Testis (tissue), 3 donors: ENCODE measurements around the gene MGAT5. TPM values are rescaled to one million over a fixed set of nuclear protein-coding genes. Genes with fewer than 3 reads are reported as not detected.
A peak's percentile ranks its signal among the peaks of the same experiment; 100 is the strongest.

Source experiments
- DNase-seq: peaks from one replicate; pipeline ENCODE4 v3.0.0-alpha.2; 2019
- H3K27ac ChIP-seq, 2 donors: fragments of 200-600 bp; sonication (generic); one replicate each; pipeline ENCODE4 v1.5.1; 2019
- H3K27me3 ChIP-seq: fragments of 200-600 bp; sonication (generic); one replicate; pipeline ENCODE4 v1.5.1; 2019
- H3K36me3 ChIP-seq: fragments of 200-600 bp; sonication (generic); one replicate; pipeline ENCODE4 v1.5.1; 2017; ENCODE audit warnings: low read depth; ENCODE audit errors: missing control alignments
- H3K4me1 ChIP-seq: fragments of 200-600 bp; sonication (generic); one replicate; pipeline ENCODE4 v1.5.1; 2019
- H3K4me3 ChIP-seq, 2 donors: fragments of 200-600 bp; sonication (generic); one replicate each; pipeline ENCODE4 v1.5.1; 2017 to 2019
- H3K9me3 ChIP-seq: fragments of 200-600 bp; sonication (generic); one replicate; pipeline ENCODE4 v1.5.1; 2017
- POLR2A ChIP-seq: fragments of 450-650 bp; IDR thresholded peaks from one replicate; pipeline ENCODE4 v1.6.1; 2017; ENCODE audit warnings: antibody characterized with exemption, mild to moderate bottlenecking, moderate library complexity
- WGBS, 2 donors: methylation state at CpG; one replicate each; pipeline ENCODE4 v1.1.5; 2018; 5-methylcytosine and 5-hydroxymethylcytosine counted together
- intact Hi-C: fragments of 100-400 bp; cut with DNase I; formaldehyde crosslinking; loops from one replicate; pipeline ENCODE4 v1.15.1; 2023; ENCODE audit warnings: low total_unique reads
- polyA plus RNA-seq: library from polyadenylated mRNA; stranded (reverse); fragments of 350-450 nt; fragmentation: Illumina TruSeq; extraction: RNeasy Lipid Tissue Mini Kit (QIAGEN cat#74804); gene quantifications from one replicate; pipeline ENCODE4 v1.2.3, GENCODE V29; 2014; ENCODE audit warnings: low read depth, low replicate concordance; ENCODE audit not compliant: insufficient read depth
- total RNA-seq, 2 donors: library from RNA; depleted of rRNA; stranded (reverse); fragments of >200 nt; gene quantifications; one replicate each; pipeline ENCODE4 v1.2.3, GENCODE V29; 2016
- TF ChIP-seq, protein P1 (sequence below), 3 experiments: fragments of 450-650 bp in 2 of 3; fragments of 200-600 bp in 1 of 3; sonication (generic) in 1 of 3; IDR thresholded peaks; one replicate each; pipeline ENCODE4 v1.5.1; 2016 to 2019; ENCODE audit warnings: antibody characterized with exemption in 3 of 3, mild to moderate bottlenecking in 2 of 3, moderate library complexity in 1 of 3

Gene MGAT5
- total and polyA plus RNA-seq, 3 donors from 2014 or later = 31.6 to 73.8 (median 64.5) TPM

DNA sequence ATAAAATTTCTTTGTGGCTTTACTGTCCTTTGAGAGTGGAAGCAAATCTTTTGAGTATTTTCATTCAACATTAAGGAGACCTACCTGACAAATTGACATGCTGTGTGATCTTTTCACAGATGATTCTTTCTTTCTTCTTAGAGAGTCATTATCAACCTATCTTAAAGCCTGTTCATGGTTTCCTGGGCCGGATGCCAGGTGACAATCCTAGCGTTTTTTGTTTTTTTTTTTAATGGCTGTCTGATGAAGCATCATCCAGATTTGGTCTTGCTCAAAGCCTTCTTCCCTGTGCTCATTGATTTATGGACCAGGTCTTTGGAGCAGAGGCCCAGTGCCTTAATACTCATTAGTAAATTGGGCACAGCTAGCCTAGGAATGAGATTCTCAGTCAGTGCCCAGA lies 9.8 kb upstream of the MGAT5 start:
- no peaks in the 10 kb centered on the region for H3K9me3 ChIP-seq
- H3K27me3 ChIP-seq = no peaks in the 10 kb centered on the region
- H3K4me3 ChIP-seq = no peak overlapping the region
- DNase-seq = no peak
- 49 to 64% methylated on average over 2 of the region's 2 CpGs for WGBS, 2 donors
- TF ChIP-seq, protein P1, sequence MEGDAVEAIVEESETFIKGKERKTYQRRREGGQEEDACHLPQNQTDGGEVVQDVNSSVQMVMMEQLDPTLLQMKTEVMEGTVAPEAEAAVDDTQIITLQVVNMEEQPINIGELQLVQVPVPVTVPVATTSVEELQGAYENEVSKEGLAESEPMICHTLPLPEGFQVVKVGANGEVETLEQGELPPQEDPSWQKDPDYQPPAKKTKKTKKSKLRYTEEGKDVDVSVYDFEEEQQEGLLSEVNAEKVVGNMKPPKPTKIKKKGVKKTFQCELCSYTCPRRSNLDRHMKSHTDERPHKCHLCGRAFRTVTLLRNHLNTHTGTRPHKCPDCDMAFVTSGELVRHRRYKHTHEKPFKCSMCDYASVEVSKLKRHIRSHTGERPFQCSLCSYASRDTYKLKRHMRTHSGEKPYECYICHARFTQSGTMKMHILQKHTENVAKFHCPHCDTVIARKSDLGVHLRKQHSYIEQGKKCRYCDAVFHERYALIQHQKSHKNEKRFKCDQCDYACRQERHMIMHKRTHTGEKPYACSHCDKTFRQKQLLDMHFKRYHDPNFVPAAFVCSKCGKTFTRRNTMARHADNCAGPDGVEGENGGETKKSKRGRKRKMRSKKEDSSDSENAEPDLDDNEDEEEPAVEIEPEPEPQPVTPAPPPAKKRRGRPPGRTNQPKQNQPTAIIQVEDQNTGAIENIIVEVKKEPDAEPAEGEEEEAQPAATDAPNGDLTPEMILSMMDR (IDR thresholded peaks at IDR 0.05) = no peak
- no peak for TF ChIP-seq POLR2A
- no peak overlapping the region for H3K27ac ChIP-seq
- no peaks in the 10 kb centered on the region for H3K36me3 ChIP-seq
- intact Hi-C loops = no loop called here
- H3K4me1 ChIP-seq = peaks cover 3% of the 10 kb centered on the region

DNA sequence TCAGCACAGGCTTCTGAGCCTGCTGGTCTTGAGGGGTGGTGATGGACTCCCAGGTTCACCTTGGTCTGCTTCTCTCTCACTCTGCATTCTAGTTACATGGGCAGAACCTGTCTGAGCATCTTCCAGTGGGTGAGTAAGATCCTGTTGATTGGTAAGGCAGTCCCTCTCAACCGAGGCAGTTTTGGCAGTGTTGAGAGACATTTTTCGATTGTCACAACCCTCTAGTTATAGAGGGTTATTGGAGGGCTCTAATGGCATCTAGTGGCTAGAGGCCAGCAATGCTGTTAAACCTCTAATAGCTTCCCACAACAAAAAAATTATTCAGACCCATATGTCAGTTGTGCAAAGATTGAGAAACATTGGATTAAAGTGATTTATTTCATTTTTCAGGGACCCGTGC lies 9.3 kb upstream of the MGAT5 start:
- no peaks in the 10 kb centered on the region for H3K9me3 ChIP-seq
- WGBS, 2 donors = 78 to 83% methylated on average over 3 of the region's 3 CpGs
- H3K36me3 ChIP-seq = no peaks in the 10 kb centered on the region
- intact Hi-C loops = no loop called here
- no peak for TF ChIP-seq POLR2A
- TF ChIP-seq, protein P1 (IDR thresholded peaks at IDR 0.05) = no peak
- H3K27ac ChIP-seq = no peak overlapping the region
- H3K4me1 ChIP-seq = peaks cover 3% of the 10 kb centered on the region
- no peak overlapping the region for H3K4me3 ChIP-seq
- DNase-seq = no peak
- no peaks in the 10 kb centered on the region for H3K27me3 ChIP-seq

DNA sequence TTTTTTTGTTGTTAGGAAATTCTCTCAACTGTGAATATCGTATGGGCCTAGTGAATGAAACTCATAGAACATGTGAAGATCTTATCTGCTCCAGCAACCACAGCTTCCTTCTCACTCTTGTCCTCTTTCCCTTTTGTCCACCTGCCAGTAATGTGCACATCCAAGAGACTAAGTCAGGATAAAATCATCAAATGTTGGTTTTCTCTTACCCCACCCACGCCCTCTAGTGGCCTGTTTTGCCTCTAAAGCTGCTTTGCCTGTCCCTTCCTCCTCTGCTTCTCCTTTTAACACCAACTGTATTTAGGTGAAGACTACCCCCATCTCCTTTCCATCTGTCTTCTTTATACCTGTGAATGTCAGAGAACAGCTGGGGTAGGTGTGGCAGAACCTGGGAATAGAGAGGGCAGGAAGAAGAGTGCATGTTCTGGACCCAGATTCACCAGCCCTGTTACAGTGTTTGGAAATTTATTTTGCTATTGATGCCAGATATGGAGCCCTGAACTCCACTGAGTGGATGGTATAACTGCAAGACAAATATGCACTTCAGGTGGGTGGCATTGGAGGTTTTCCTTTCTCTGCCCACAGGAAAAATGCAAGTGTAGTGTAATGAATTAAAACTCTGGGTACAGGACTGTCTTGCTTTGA lies 8.4 kb upstream of the MGAT5 start:
- intact Hi-C loops = loop anchor here (5.0 kb wide), 1 partner anchor 258 kb away; no protein-coding TSS in a partner anchor
- no peak overlapping the region for H3K4me3 ChIP-seq
- no peak overlapping the region for H3K27ac ChIP-seq
- WGBS, 2 donors = 45 to 59% methylated on average over 2 of the region's 2 CpGs
- H3K4me1 ChIP-seq = peaks cover 3% of the 10 kb centered on the region
- TF ChIP-seq, protein P1 (IDR thresholded peaks at IDR 0.05) = peak; percentile 59 to 75 (median 74)
- no peak for TF ChIP-seq POLR2A
- H3K9me3 ChIP-seq = no peaks in the 10 kb centered on the region
- no peaks in the 10 kb centered on the region for H3K36me3 ChIP-seq
- peak; percentile 91 for DNase-seq
- H3K27me3 ChIP-seq = no peaks in the 10 kb centered on the region

DNA sequence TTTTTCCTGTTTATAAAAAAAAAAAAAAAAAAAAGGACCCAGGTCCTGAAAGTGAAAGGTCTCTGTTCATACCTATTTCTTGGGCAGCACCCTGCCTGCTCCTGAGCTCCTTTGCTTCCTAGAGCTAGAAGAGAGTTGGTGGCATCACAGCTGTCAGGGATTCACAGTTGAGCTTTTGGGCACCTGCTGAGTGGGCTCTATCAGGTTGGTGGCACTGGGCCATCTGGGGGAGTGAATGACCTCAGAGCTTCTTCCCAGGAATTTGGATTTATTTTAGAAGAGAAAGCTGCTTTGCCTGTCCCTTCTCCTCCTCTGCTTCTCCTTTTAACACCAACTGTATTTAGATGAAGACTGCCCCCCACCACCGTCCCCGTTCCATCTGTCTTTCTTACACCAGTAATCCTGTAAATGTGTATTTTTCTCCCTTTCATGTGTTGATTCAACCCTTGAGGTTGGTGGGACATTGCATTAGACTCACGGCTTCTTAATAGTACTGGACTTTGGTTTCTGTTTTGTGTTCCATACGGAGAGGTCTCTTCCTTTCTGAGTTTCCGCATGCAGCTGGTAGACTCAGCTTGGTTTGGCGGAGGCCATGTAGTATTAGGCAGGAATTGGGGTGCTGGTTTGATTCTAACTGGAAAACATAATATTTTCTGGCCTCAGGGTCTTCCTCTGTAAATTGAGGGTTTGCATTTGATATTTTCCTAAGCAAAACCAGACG lies 7.6 kb upstream of the MGAT5 start:
- TF ChIP-seq POLR2A = no peak
- H3K27ac ChIP-seq = no peak overlapping the region
- WGBS, 2 donors = 64 to 68% methylated on average over 7 of the region's 7 CpGs
- no peaks in the 10 kb centered on the region for H3K27me3 ChIP-seq
- H3K4me3 ChIP-seq = no peak overlapping the region
- peaks cover 3% of the 10 kb centered on the region for H3K4me1 ChIP-seq
- no peak for DNase-seq
- intact Hi-C loops = loop anchor here (5.0 kb wide), 1 partner anchor 259 kb away; no protein-coding TSS in a partner anchor
- H3K36me3 ChIP-seq = no peaks in the 10 kb centered on the region
- H3K9me3 ChIP-seq = no peaks in the 10 kb centered on the region

DNA sequence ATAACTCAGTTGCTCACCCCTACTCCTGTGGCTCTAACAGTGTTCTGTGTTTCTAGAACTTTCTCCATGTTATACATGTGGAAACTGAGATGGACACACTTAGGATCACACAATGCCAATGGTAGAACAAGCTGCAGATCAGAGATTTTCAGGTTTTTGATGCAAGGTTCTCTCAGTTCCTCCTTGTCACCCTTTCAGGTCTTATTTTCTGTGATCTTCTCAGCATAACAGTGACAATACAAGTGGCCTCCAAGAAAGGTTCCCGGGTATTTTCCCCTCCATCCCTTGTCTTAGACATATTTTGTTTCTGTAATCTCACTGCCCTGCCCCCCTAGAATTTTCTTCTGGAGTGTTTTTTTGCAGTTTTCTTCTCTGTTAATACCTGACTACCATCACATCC lies 6.2 kb upstream of the MGAT5 start:
- Histone ChIP-seq H3K27ac (no peak overlapping the region), H3K9me3 (no peaks in the 10 kb centered on the region), H3K4me1 (peaks cover 3% of the 10 kb centered on the region), H3K36me3 (no peaks in the 10 kb centered on the region), H3K4me3 (no peak overlapping the region), H3K27me3 (no peaks in the 10 kb centered on the region)
- TF ChIP-seq, protein P1 (IDR thresholded peaks at IDR 0.05) = no peak
- no peak for TF ChIP-seq POLR2A
- WGBS, 2 donors = 92 to 100% methylated on average over 1 of the region's 1 CpG
- intact Hi-C loops = loop anchor here (5.0 kb wide), 1 partner anchor 260 kb away; no protein-coding TSS in a partner anchor
- DNase-seq = no peak
